OCI-LY1 (cell line): ENCODE results near the gene TP73.

Experiments
- H2AFZ ChIP-seq: fragments of 200-600 bp; sonication (generic), shearing (Covaris generic); 2 replicates; pipeline ENCODE4 v1.6.0; 2014; ENCODE audit warnings: antibody characterized with exemption, mild to moderate bottlenecking, low read length
- H3F3A ChIP-seq: fragments of 200-600 bp; sonication (generic), shearing (Covaris generic); 2 replicates; pipeline ENCODE4 v1.6.0; 2014; ENCODE audit warnings: mild to moderate bottlenecking, antibody characterized with exemption, low read length, moderate library complexity; ENCODE audit not compliant: insufficient read depth
- H3K27ac ChIP-seq: fragments of 200-600 bp; sonication (generic); 2 replicates; pipeline ENCODE4 v1.5.1; 2014; ENCODE audit warnings: low read length, mixed run types, mild to moderate bottlenecking, low read depth; ENCODE audit not compliant: poor library complexity, severe bottlenecking
- H3K27me3 ChIP-seq: fragments of 200-600 bp; sonication (generic); 2 replicates; pipeline ENCODE4 v1.6.0; 2014; ENCODE audit warnings: antibody characterized with exemption, mild to moderate bottlenecking, low read length, moderate library complexity; ENCODE audit not compliant: insufficient read depth
- H3K36me3 ChIP-seq: fragments of 200-600 bp; sonication (generic); 2 replicates; pipeline ENCODE4 v1.6.1; 2014; ENCODE audit warnings: mild to moderate bottlenecking, antibody characterized with exemption, low read length, moderate library complexity, mixed read lengths; ENCODE audit not compliant: insufficient read depth
- H3K4me1 ChIP-seq: fragments of 200-600 bp; sonication (generic); 2 replicates; pipeline ENCODE4 v1.5.1; 2014; ENCODE audit warnings: mild to moderate bottlenecking, low read length, moderate library complexity; ENCODE audit not compliant: insufficient read depth, severe bottlenecking
- H3K4me2 ChIP-seq: fragments of 200-600 bp; sonication (generic), shearing (Covaris generic); 2 replicates; pipeline ENCODE4 v1.6.1; 2014; ENCODE audit warnings: low read length
- H3K4me3 ChIP-seq: fragments of 200-600 bp; sonication (generic); 2 replicates; pipeline ENCODE4 v1.5.1; 2014; ENCODE audit warnings: low read length, low read depth, mild to moderate bottlenecking, mixed read lengths; ENCODE audit not compliant: poor library complexity, severe bottlenecking
- H3K79me2 ChIP-seq: fragments of 200-600 bp; shearing (Covaris generic); 2 replicates; pipeline ENCODE4 v1.6.1; 2016; ENCODE audit warnings: mixed run types, low read length, mixed read lengths; ENCODE audit not compliant: insufficient read depth
- H3K9ac ChIP-seq: fragments of 200-600 bp; sonication (generic), shearing (Covaris generic); 2 replicates; pipeline ENCODE4 v1.6.1; 2014; ENCODE audit warnings: mild to moderate bottlenecking, low read length, mixed read lengths
- H3K9me2 ChIP-seq: fragments of 200-600 bp; sonication (generic), shearing (Covaris generic); 2 replicates; pipeline ENCODE4 v1.6.1; 2014; ENCODE audit warnings: low read depth, mild to moderate bottlenecking, low read length, mixed read lengths
- H3K9me3 ChIP-seq: fragments of 200-600 bp; shearing (Covaris generic); 2 replicates; pipeline ENCODE4 v1.6.1; 2014; ENCODE audit warnings: low read length, mixed read lengths
- H4K20me1 ChIP-seq: fragments of 200-600 bp; sonication (generic), shearing (Covaris generic); 2 replicates; pipeline ENCODE4 v1.6.0; 2016; ENCODE audit warnings: mild to moderate bottlenecking, low read length; ENCODE audit not compliant: insufficient read depth
- CTCF ChIP-seq: fragments of 200-600 bp; sonication (generic), shearing (Covaris generic); IDR thresholded peaks from 2 replicates; pipeline ENCODE4 v1.5.1; 2017; ENCODE audit warnings: mild to moderate bottlenecking, antibody characterized with exemption, low read length, moderate library complexity, mixed read lengths
- EZH2 ChIP-seq: fragments of 200-600 bp; sonication (generic), shearing (Covaris generic); IDR thresholded peaks from 2 replicates; pipeline ENCODE4 v1.8.0; 2017; ENCODE audit warnings: borderline replicate concordance, mixed run types, mild to moderate bottlenecking, antibody characterized with exemption, low read length, moderate library complexity, mixed read lengths

Gene TP73

GRCh38 chr1:3668148-3668547, 15.8 kb downstream of the TP73 start:
- Histone ChIP-seq H3K4me3 (no peak overlapping the region), H3K9me3 (no peaks in the 10 kb centered on the region), H3K4me1 (peaks cover 45% of the 10 kb centered on the region), H3K27ac (no peak overlapping the region), H3K27me3 (peaks cover 6% of the 10 kb centered on the region), H3K79me2 (no peaks in the 10 kb centered on the region), H3K9me2 (no peaks in the 10 kb centered on the region), H2AFZ (no peak overlapping the region), H3K36me3 (no peaks in the 10 kb centered on the region), H4K20me1 (no peaks in the 10 kb centered on the region), H3K9ac (no peak overlapping the region), H3F3A (no peaks in the 10 kb centered on the region), H3K4me2 (no peak overlapping the region)
- TF ChIP-seq CTCF (no peak), EZH2 (no peak)

- H3K9me2 ChIP-seq = no peaks in the 10 kb centered on the region
- no peaks in the 10 kb centered on the region for H4K20me1 ChIP-seq
- H3K9ac ChIP-seq = no peak overlapping the region
- H3K79me2 ChIP-seq = no peaks in the 10 kb centered on the region
- no peak overlapping the region for H3K4me3 ChIP-seq
- H3F3A ChIP-seq = no peaks in the 10 kb centered on the region
- peaks cover 50% of the 10 kb centered on the region for H3K4me1 ChIP-seq
- H3K27me3 ChIP-seq = peaks cover 6% of the 10 kb centered on the region
- H3K4me2 ChIP-seq = no peak overlapping the region
- no peaks in the 10 kb centered on the region for H3K36me3 ChIP-seq
- H3K9me3 ChIP-seq = no peaks in the 10 kb centered on the region
- H2AFZ ChIP-seq = no peak overlapping the region
- TF ChIP-seq EZH2 (no peak), CTCF (no peak)
- H3K27ac ChIP-seq = no peak overlapping the region
These were observed 16.4 kb downstream of the TP73 start for GRCh38 chr1:3668585-3669300.

- H2AFZ ChIP-seq = no peak overlapping the region
- H3K27me3 ChIP-seq = peaks cover 6% of the 10 kb centered on the region
- no peaks in the 10 kb centered on the region for H3K36me3 ChIP-seq
- no peak overlapping the region for H3K27ac ChIP-seq
- H3K9me2 ChIP-seq = no peaks in the 10 kb centered on the region
- no peak overlapping the region for H3K4me3 ChIP-seq
- H3K4me2 ChIP-seq = no peak overlapping the region
- H3K4me1 ChIP-seq = peaks cover 48% of the 10 kb centered on the region
- TF ChIP-seq CTCF (no peak), EZH2 (no peak)
- H3K9me3 ChIP-seq = no peaks in the 10 kb centered on the region
- H3F3A ChIP-seq = no peaks in the 10 kb centered on the region
- H4K20me1 ChIP-seq = no peaks in the 10 kb centered on the region
- no peak overlapping the region for H3K9ac ChIP-seq
- no peaks in the 10 kb centered on the region for H3K79me2 ChIP-seq
These were observed 17.1 kb downstream of the TP73 start for GRCh38 chr1:3669421-3669821.
